Kidney (tissue), 14 donors: ENCODE measurements around the gene JAKMIP3. TPM values are rescaled to one million over a fixed set of nuclear protein-coding genes. Genes with fewer than 3 reads are reported as not detected.

Source experiments
- DNase-seq, 5 donors: peaks; one replicate each; pipeline ENCODE4 v3.0.0-alpha.2; 2013 to 2020
- FAIRE-seq: peaks from 2 replicates; lab custom pipeline; 2012; peaks lifted over from hg19 to GRCh38; lab: Jason Lieb, UNC
- H3K27ac ChIP-seq, 2 donors: one replicate each; pipeline ENCODE4 v1.7.0; 2013; ENCODE audit warnings: low read depth in 2 of 2, low read length in 2 of 2, inconsistent platforms in 1 of 2
- H3K27me3 ChIP-seq: one replicate; pipeline ENCODE4 v1.7.1; 2013; ENCODE audit warnings: low read length, inconsistent platforms; ENCODE audit not compliant: control insufficient read depth, insufficient read depth
- H3K36me3 ChIP-seq, 3 donors: one replicate each; pipeline versions ENCODE4 v1.7.0 to v1.7.1; 2013; ENCODE audit warnings: low read length in 3 of 3, control low read depth in 1 of 3, inconsistent platforms in 1 of 3; ENCODE audit not compliant: insufficient read depth in 3 of 3, control insufficient read depth in 2 of 3
- H3K4me1 ChIP-seq, 3 donors: one replicate each; pipeline versions ENCODE4 v1.7.0 to v1.7.1; 2013; ENCODE audit warnings: low read length in 3 of 3, inconsistent platforms in 1 of 3, low read depth in 1 of 3; ENCODE audit not compliant: control insufficient read depth in 2 of 3, insufficient read depth in 2 of 3
- H3K4me3 ChIP-seq, 3 donors: one replicate each; pipeline versions ENCODE4 v1.7.0 to v1.8.1; 2013; ENCODE audit warnings: low read length in 3 of 3, control low read depth in 1 of 3, inconsistent platforms in 1 of 3
- H3K9ac ChIP-seq, 3 donors: one replicate each; pipeline versions ENCODE4 v1.7.0 to v1.7.1; 2013; ENCODE audit warnings: low read length in 3 of 3, control low read depth in 1 of 3, inconsistent platforms in 1 of 3
- H3K9me3 ChIP-seq, 3 donors: one replicate each; pipeline versions ENCODE4 v1.7.0 to v1.7.1; 2013; ENCODE audit warnings: low read length in 3 of 3, control low read depth in 1 of 3, inconsistent platforms in 1 of 3; ENCODE audit not compliant: control insufficient read depth in 2 of 3, insufficient read depth in 1 of 3
- intact Hi-C: fragments of 100-400 bp; cut with DNase I; formaldehyde crosslinking; loops from one replicate; pipeline ENCODE4 v1.11.1; 2022
- polyA plus RNA-seq: library from polyadenylated mRNA; stranded (reverse); fragments of 350-450 nt; fragmentation: Illumina TruSeq; extraction: RNeasy Lipid Tissue Mini Kit (QIAGEN cat#74804); gene quantifications from one replicate; pipeline ENCODE4 v1.2.3, GENCODE V29; 2014; ENCODE audit warnings: low read depth, low replicate concordance; ENCODE audit not compliant: insufficient read depth
- total RNA-seq: library from RNA; stranded (reverse); fragmentation: NEBNext Ultra II Directional; extraction: Animal tissue kit (Norgen Biotek cat#: 25700); gene quantifications from one replicate; pipeline ENCODE4 v1.2.1, GENCODE V29; 2021
- TF ChIP-seq, protein P1 (sequence below): IDR thresholded peaks from 3 replicates; pipeline ENCODE4 v1.5.1; 2012; ENCODE audit warnings: mild to moderate bottlenecking, moderate library complexity, borderline replicate concordance; ENCODE audit not compliant: insufficient read depth; ENCODE audit errors: extremely low read depth
- donor health status: control.
- donor health status: control.
- donor health status: control.
- donor health status: control.
- donor health status: control.
- donor health status: DM: yes; HTN: yes; CAD: no.
- donor health status: Normal renal cell carcinoma (clear cell type).

Gene JAKMIP3
- total and polyA plus RNA-seq, 2 donors from 2014 or later = 0.13 to 0.16 TPM

DNA sequence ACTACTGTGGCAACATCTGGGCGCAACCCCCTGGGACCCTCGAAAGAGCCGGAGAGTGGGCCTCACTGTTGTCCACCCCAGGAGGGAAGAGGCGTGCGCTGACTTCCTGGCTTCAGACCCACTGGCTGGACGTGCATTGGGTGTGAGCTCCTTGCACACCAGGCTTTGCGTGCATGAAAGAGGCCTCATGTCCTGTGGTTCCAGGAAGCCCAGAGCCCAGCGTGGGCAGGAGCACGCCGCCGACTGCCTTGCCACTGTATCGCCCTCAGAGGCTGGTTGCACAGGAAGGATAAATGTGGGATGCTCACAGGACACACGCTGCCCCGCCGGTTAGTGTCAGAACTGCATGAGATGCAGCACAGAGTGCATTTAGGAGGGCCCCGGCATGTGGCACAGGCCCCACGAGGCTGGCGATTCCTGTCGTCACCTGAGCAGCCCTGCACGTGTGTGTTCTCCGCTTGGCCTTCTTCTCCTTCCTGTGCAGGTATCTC, 8.5 kb upstream of the JAKMIP3 start:
- TF ChIP-seq, protein P1, sequence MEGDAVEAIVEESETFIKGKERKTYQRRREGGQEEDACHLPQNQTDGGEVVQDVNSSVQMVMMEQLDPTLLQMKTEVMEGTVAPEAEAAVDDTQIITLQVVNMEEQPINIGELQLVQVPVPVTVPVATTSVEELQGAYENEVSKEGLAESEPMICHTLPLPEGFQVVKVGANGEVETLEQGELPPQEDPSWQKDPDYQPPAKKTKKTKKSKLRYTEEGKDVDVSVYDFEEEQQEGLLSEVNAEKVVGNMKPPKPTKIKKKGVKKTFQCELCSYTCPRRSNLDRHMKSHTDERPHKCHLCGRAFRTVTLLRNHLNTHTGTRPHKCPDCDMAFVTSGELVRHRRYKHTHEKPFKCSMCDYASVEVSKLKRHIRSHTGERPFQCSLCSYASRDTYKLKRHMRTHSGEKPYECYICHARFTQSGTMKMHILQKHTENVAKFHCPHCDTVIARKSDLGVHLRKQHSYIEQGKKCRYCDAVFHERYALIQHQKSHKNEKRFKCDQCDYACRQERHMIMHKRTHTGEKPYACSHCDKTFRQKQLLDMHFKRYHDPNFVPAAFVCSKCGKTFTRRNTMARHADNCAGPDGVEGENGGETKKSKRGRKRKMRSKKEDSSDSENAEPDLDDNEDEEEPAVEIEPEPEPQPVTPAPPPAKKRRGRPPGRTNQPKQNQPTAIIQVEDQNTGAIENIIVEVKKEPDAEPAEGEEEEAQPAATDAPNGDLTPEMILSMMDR = no peak
- DNase-seq = peak in 1 of 5 donors; percentile 65
- Histone ChIP-seq H3K4me1 (no peaks in the 10 kb centered on the region), H3K36me3 (no peaks in the 10 kb centered on the region), H3K27me3 (peaks cover 2% of the 10 kb centered on the region), H3K27ac (no peak overlapping the region), H3K4me3 (no peak overlapping the region), H3K9ac (no peak overlapping the region), H3K9me3 (peaks cover 0 to 6% (median 3%) of the 10 kb centered on the region in 3 donors)
- intact Hi-C loops = no loop called here
- no peak for FAIRE-seq

DNA sequence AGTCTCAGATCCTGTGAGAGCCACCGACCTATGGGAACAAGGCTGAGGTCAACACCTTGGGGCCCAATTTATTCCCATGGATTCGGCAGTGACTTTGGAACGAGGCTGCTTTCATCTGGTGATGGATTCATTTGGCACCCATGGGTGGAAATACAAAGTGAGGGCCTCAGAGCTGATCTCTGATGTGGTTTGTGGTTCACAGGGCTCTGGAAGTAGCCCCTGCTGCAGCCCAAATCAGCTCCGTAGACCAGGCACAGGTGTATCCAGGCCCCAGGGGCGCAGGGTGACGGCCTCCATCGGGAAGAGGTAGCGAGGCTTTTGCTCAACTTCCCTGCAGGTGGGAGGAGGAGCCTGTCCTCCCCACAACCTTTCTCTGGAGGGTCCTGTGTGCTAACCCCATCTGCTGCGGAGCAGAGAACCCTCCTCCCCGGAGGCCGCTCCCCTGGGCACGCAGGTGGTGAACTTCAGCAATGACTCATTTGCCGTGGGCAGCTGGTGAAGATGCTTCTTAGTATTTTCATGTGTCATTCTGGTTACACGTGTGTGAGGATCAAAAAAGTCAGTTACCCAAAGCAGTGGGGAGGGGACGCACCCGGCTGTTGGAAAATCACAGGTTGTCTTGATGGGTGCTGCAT, 7.5 kb upstream of the JAKMIP3 start:
- H3K4me3 ChIP-seq = no peak overlapping the region
- no peak overlapping the region for H3K27ac ChIP-seq
- H3K9ac ChIP-seq = no peak overlapping the region
- intact Hi-C loops = no loop called here
- H3K36me3 ChIP-seq = no peaks in the 10 kb centered on the region
- H3K9me3 ChIP-seq = no peaks in the 10 kb centered on the region
- H3K4me1 ChIP-seq = no peaks in the 10 kb centered on the region
- TF ChIP-seq, protein P1 = no peak
- DNase-seq = no peak
- peaks cover 2% of the 10 kb centered on the region for H3K27me3 ChIP-seq
- no peak for FAIRE-seq

DNA sequence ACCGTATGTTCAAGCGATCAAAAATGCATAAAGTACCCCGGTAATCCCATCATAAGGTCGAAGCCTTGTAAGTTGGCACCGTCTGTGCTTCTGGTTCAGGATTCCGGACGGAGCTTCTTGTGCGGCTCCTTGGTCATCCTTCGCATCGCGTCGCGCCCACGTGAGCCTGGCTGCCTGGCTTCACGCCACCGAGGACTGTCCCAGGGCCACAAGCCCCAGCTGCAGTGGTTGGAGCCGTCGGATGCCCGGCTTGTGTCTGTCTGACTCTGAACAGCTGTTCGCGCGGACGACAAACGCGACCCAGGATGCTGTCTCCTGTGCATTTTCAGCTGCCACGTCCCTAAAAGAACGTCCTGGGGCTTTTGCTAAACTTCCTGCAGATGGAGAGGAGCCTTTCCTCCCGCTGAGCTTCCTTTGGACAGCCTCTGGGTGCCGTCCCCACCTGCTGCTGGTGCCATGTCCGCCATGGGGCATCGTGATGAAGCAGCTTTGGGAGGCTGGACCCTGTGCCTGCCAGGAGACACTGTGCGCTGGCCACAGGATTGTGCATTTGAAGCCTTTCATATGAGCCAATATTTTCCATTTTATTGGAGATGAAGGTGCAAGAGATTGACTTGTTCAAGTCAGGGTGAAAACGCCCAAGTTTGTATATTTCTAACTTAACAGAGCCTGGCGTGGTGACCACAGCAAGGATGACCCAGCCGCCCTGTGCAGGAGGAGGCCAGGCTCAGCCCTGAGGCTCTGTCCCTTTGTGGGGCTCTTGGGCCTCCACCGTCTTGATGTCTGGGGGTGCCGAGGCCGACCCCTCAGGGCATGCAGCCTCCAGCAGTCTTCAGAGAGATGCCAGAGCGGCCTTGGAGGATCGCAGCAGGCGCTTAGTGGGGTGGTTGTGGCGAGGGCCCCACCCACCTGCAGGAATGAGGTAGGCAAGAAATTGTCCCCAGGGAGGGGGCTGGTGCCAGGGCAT, 6.7 kb upstream of the JAKMIP3 start:
- FAIRE-seq (no peak), DNase-seq (no peak)
- intact Hi-C loops = no loop called here
- Histone ChIP-seq H3K4me1 (no peaks in the 10 kb centered on the region), H3K27ac (no peak overlapping the region), H3K9ac (no peak overlapping the region), H3K36me3 (no peaks in the 10 kb centered on the region), H3K9me3 (no peaks in the 10 kb centered on the region), H3K4me3 (no peak overlapping the region), H3K27me3 (peaks cover 2% of the 10 kb centered on the region)
- TF ChIP-seq, protein P1 = no peak
